HepG2 (cell line): ENCODE measurements around the gene KLF16.

Experiments used
- MAFF ChIP-seq: IDR thresholded peaks from 2 replicates; pipeline ENCODE4 v1.6.1; 2011; ENCODE audit warnings: low read depth, low read length, improper control_type of control experiment
- POLR2A ChIP-seq, 2 experiments: IDR thresholded peaks; 2 replicates each; pipeline ENCODE4 v1.6.1; 2011; ENCODE audit warnings: low read depth in 2 of 2, low read length in 2 of 2, mild to moderate bottlenecking in 1 of 2, moderate library complexity in 1 of 2; ENCODE audit not compliant: insufficient read depth in 1 of 2
- POLR2AphosphoS5 ChIP-seq: IDR thresholded peaks from 2 replicates; pipeline ENCODE4 v1.6.1; 2012; ENCODE audit warnings: low read depth, low read length
- ZNF282 ChIP-seq: fragments of 450-650 bp; IDR thresholded peaks from 2 replicates; pipeline ENCODE4 v1.6.1; 2018; ENCODE audit not compliant: partially characterized antibody

GRCh38 chr19:1873524-1874473 is 10.4 kb upstream of the KLF16 start:
- TF ChIP-seq ZNF282: no peak
- TF ChIP-seq POLR2A (IDR thresholded peaks at IDR 0.05; ENCODE audit: insufficient read depth in 1 of 2, low read depth in 2 of 2, low read length in 2 of 2): no peak
- TF ChIP-seq MAFF: no peak
- no peak for TF ChIP-seq POLR2AphosphoS5
